Gastrocnemius medialis (tissue), 4 donors: Measurements from ENCODE around the gene PRR18. TPM values are rescaled to one million over a fixed set of nuclear protein-coding genes. Genes with fewer than 3 reads are reported as not detected.
"Not testable (repeated sequence)": the region's sequence is repeated elsewhere in the genome, so short reads cannot be mapped to it uniquely, and the experiment has no call there.

ENCODE experiments used
- ATAC-seq, 2 donors: fragments of 150-250 bp; one replicate each; pipeline ENCODE4 v1.9.1; 2016
- DNase-seq, 2 donors: peaks; one replicate each; pipeline ENCODE4 v3.0.0-alpha.2; 2019
- H3K27ac ChIP-seq, 4 donors: fragments of 200-600 bp; sonication (generic); 1 replicate in 1 of 4; 2 replicates in 3 of 4; pipeline ENCODE4 v1.5.1; 2016 to 2018; ENCODE audit warnings: mild to moderate bottlenecking in 2 of 4, moderate library complexity in 1 of 4
- H3K27me3 ChIP-seq, 3 donors: fragments of 200-600 bp; sonication (generic) in 2 of 3; 1 replicate in 1 of 3; 2 replicates in 2 of 3; pipeline versions ENCODE4 v1.5.1 to v1.6.0; 2016 to 2019; ENCODE audit warnings: mild to moderate bottlenecking in 1 of 3, moderate library complexity in 1 of 3
- H3K36me3 ChIP-seq, 2 donors: fragments of 200-600 bp; sonication (generic) in 1 of 2; one replicate each; pipeline ENCODE4 v1.5.1; 2017 to 2018
- H3K4me1 ChIP-seq, 2 donors: fragments of 200-600 bp; sonication (generic) in 1 of 2; one replicate each; pipeline ENCODE4 v1.5.1; 2016 to 2017; ENCODE audit warnings: mild to moderate bottlenecking in 2 of 2
- H3K4me3 ChIP-seq, 4 donors: fragments of 200-600 bp; sonication (generic) in 3 of 4; 1 replicate in 1 of 4; 2 replicates in 3 of 4; pipeline ENCODE4 v1.5.1; 2016 to 2019; ENCODE audit warnings: mild to moderate bottlenecking in 2 of 4
- H3K9me3 ChIP-seq, 3 donors: fragments of 200-600 bp; sonication (generic) in 2 of 3; 1 replicate in 1 of 3; 2 replicates in 2 of 3; pipeline ENCODE4 v1.5.1; 2016 to 2019
- CTCF ChIP-seq, 5 experiments: fragments of 450-650 bp in 3 of 5; fragments of 200-600 bp in 2 of 5; sonication (generic) in 2 of 5; IDR thresholded peaks in 4 of 5; conservative IDR thresholded peaks in 1 of 5; 1 replicate in 4 of 5; 2 replicates in 1 of 5; pipeline ENCODE4 v1.5.1; 2016 to 2019; ENCODE audit warnings: antibody characterized with exemption in 5 of 5, mild to moderate bottlenecking in 3 of 5, moderate library complexity in 3 of 5
- POLR2A ChIP-seq, 2 donors: fragments of 450-650 bp; IDR thresholded peaks; one replicate each; pipeline ENCODE4 v1.6.1; 2017; ENCODE audit warnings: antibody characterized with exemption in 2 of 2, mild to moderate bottlenecking in 2 of 2, moderate library complexity in 2 of 2
- in situ Hi-C, 4 donors: fragments of 200-750 bp; cut with MboI; loops; one replicate each; pipeline versions ENCODE4 v1.15.0 to v1.8.0; 2017; ENCODE audit warnings: low sequenced_read_pairs in 4 of 4
- intact Hi-C: fragments of 100-400 bp; cut with DNase I; formaldehyde crosslinking; loops from one replicate; pipeline ENCODE4 v1.15.1; 2023; ENCODE audit warnings: low total_unique reads
- total RNA-seq, 4 donors: library from RNA; depleted of rRNA; stranded (reverse); fragments of >200 nt; gene quantifications; one replicate each; pipeline versions ENCODE4 v1.1.0 to v1.2.3, GENCODE V29; 2016

Gene PRR18
- total RNA-seq, 4 donors from 2014 or later, result not detected

GRCh38 chr6:166346965-166347364, 38.8 kb upstream of the PRR18 start:
- intact Hi-C loops, result no loop called here
- ATAC-seq (no peak), DNase-seq (no peak)
- no peaks in the 10 kb centered on the region for H3K36me3 ChIP-seq
- no peaks in the 10 kb centered on the region for H3K9me3 ChIP-seq
- TF ChIP-seq CTCF (IDR thresholded peaks at IDR 0.05 in 4 of 5, conservative IDR thresholded peaks at IDR 0.05 in 1 of 5) (no peak), POLR2A (IDR thresholded peaks at IDR 0.05) (no peak)
- no peak overlapping the region for H3K27ac ChIP-seq
- no peak overlapping the region for H3K4me3 ChIP-seq
- peaks cover 6 to 11% of the 10 kb centered on the region in 2 donors for H3K4me1 ChIP-seq
- in situ Hi-C loops, result no loop called here
- H3K27me3 ChIP-seq, result no peaks in the 10 kb centered on the region

GRCh38 chr6:166346449-166346848, 38.3 kb upstream of the PRR18 start:
- DNase-seq (no peak), ATAC-seq (no peak)
- H3K27ac ChIP-seq, result no peak overlapping the region
- no peaks in the 10 kb centered on the region for H3K36me3 ChIP-seq
- H3K27me3 ChIP-seq, result no peaks in the 10 kb centered on the region
- intact Hi-C loops, result no loop called here
- TF ChIP-seq CTCF (IDR thresholded peaks at IDR 0.05 in 4 of 5, conservative IDR thresholded peaks at IDR 0.05 in 1 of 5) (no peak), POLR2A (IDR thresholded peaks at IDR 0.05) (no peak)
- no peaks in the 10 kb centered on the region for H3K9me3 ChIP-seq
- in situ Hi-C loops, result no loop called here
- H3K4me1 ChIP-seq, result peaks cover 11% of the 10 kb centered on the region in 2 donors
- no peak overlapping the region for H3K4me3 ChIP-seq

- H3K36me3 ChIP-seq, intact Hi-C loops, H3K27me3 ChIP-seq, in situ Hi-C loops, H3K4me3 ChIP-seq, H3K27ac ChIP-seq, DNase-seq, H3K9me3 ChIP-seq, ATAC-seq: not testable (repeated sequence)
- H3K4me1 ChIP-seq, result peaks cover 14 to 16% of the 10 kb centered on the region in 2 donors
Measured at GRCh38 chr6:166345672-166346071, 37.5 kb upstream of the PRR18 start.

- ATAC-seq, H3K36me3 ChIP-seq, intact Hi-C loops: not testable (repeated sequence)
Measured at GRCh38 chr6:166344921-166345320, 36.7 kb upstream of the PRR18 start.

GRCh38 chr6:166344240-166344639, 36.0 kb upstream of the PRR18 start:
- H3K27me3 ChIP-seq, result no peaks in the 10 kb centered on the region
- intact Hi-C loops (no loop called here), in situ Hi-C loops (no loop called here)
- no peaks in the 10 kb centered on the region for H3K36me3 ChIP-seq
- ATAC-seq (no peak), DNase-seq (no peak)
- no peak overlapping the region for H3K4me3 ChIP-seq
- peaks cover 14 to 23% of the 10 kb centered on the region in 2 donors for H3K4me1 ChIP-seq
- TF ChIP-seq CTCF (IDR thresholded peaks at IDR 0.05 in 4 of 5, conservative IDR thresholded peaks at IDR 0.05 in 1 of 5) (no peak), POLR2A (IDR thresholded peaks at IDR 0.05) (no peak)
- no peaks in the 10 kb centered on the region for H3K9me3 ChIP-seq
- no peak overlapping the region for H3K27ac ChIP-seq

More at GRCh38 chr6:166344921-166345320, 36.7 kb upstream of the PRR18 start:
- in situ Hi-C loops, H3K9me3 ChIP-seq, H3K27ac ChIP-seq, DNase-seq, H3K27me3 ChIP-seq, H3K4me3 ChIP-seq: not testable (repeated sequence)
- peaks cover 14 to 21% of the 10 kb centered on the region in 2 donors for H3K4me1 ChIP-seq

- H3K4me1 ChIP-seq, result peaks cover 14 to 23% of the 10 kb centered on the region in 2 donors
- no peaks in the 10 kb centered on the region for H3K9me3 ChIP-seq
- intact Hi-C loops (no loop called here), in situ Hi-C loops (no loop called here)
- ATAC-seq (no peak), DNase-seq (no peak)
- H3K27ac ChIP-seq, result peak overlapping the region; percentile 81 to 96 (median 92)
- H3K4me3 ChIP-seq, result peak overlapping the region; percentile 91 to 100 (median 94)
- no peaks in the 10 kb centered on the region for H3K27me3 ChIP-seq
- no peaks in the 10 kb centered on the region for H3K36me3 ChIP-seq
- TF ChIP-seq POLR2A (IDR thresholded peaks at IDR 0.05) (no peak), CTCF (IDR thresholded peaks at IDR 0.05 in 4 of 5, conservative IDR thresholded peaks at IDR 0.05 in 1 of 5) (no peak)
Measured at GRCh38 chr6:166343150-166343487, 34.9 kb upstream of the PRR18 start.
